NOMO-1 (cell line): Measurements from ENCODE around the gene INCENP.

Experiments used
- DNase-seq, 2 experiments: peaks; one replicate each; lab custom pipeline; 2025; ENCODE audit not compliant: unreplicated experiment in 2 of 2; lab: John Stamatoyannopoulos, UW

Gene INCENP

GRCh38 chr11:62140304-62141110 is 16.7 kb downstream of the INCENP start:
- DNase-seq, result no peak

- DNase-seq, result no peak
Measured at GRCh38 chr11:62141111-62142042, 17.6 kb downstream of the INCENP start.

- DNase-seq, result no peak
Measured at GRCh38 chr11:62142043-62142375, 18.2 kb downstream of the INCENP start.

- no peak for DNase-seq
Measured at GRCh38 chr11:62142921-62143320, 19.1 kb downstream of the INCENP start.

GRCh38 chr11:62143727-62144126 is 19.9 kb downstream of the INCENP start:
- no peak for DNase-seq

GRCh38 chr11:62144641-62145255 is 20.9 kb downstream of the INCENP start:
- no peak for DNase-seq

GRCh38 chr11:62145261-62145871 is 21.6 kb downstream of the INCENP start:
- DNase-seq, result no peak

GRCh38 chr11:62146476-62147200 is 22.8 kb downstream of the INCENP start:
- no peak for DNase-seq

GRCh38 chr11:62147545-62147944 is 23.7 kb downstream of the INCENP start:
- no peak for DNase-seq

- DNase-seq, result no peak
Measured at GRCh38 chr11:62148271-62148980, 24.6 kb downstream of the INCENP start.

GRCh38 chr11:62149986-62150886 is 26.4 kb downstream of the INCENP start:
- no peak for DNase-seq

- DNase-seq, result no peak
Measured at GRCh38 chr11:62150887-62151736, 27.3 kb downstream of the INCENP start.

- no peak for DNase-seq
Measured at GRCh38 chr11:62151737-62152102, 27.9 kb downstream of the INCENP start.

GRCh38 chr11:62152245-62153086 is 28.7 kb downstream of the INCENP start:
- no peak for DNase-seq

- DNase-seq, result no peak
Measured at GRCh38 chr11:62153087-62153395, 29.2 kb downstream of the INCENP start.

- no peak for DNase-seq
Measured at GRCh38 chr11:62153617-62154016, 29.8 kb downstream of the INCENP start.

- no peak for DNase-seq
Measured at GRCh38 chr11:62157603-62158002, 33.8 kb downstream of the INCENP start.
